ENCODE measurements around the gene LRRC43.
"Not testable (repeated sequence)": the region's sequence is repeated elsewhere in the genome, so short reads cannot be mapped to it uniquely, and the experiment has no call there.

LRRC43 gene

DNA sequence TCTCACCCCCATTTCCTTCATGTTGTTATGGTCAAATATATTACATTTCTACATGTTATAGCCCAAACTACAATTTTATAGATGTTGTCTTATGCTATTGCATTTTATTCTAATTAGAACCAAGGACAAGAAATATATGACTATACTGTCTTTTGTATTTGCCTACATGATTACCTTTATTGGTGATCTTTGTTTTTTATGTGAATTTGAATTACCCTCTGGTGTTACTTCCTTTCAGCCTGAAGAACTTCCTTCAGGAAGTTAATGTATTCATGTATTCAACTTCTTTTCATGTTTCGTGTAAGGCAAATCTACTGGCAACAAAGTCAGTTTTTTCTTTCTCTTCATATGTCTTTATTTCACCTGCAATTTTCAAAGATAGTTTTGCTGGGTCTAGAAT lies 11.9 kb downstream of the LRRC43 start:
- no peak for DNase-seq

GRCh38 chr12:122195405-122195804 lies 12.5 kb downstream of the LRRC43 start:
- DNase-seq: no peak

DNA sequence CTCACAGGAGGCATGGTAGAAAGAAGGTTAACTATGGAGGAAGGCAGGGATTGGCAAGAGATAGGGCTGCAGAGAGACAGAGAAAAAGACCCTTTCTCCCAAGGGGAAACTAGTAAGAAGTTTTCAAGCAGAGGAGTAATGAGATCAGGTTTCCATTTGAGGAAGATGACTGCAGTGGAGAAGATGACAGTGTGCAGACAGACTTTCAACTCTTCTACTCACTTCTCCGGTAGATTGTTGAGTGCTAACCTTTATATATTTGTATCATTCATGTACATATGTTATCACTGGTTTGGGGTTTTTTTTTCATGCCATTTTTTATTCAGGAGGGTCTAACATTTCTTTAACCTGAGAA lies 14.7 kb downstream of the LRRC43 start:
- no peak for DNase-seq

DNA sequence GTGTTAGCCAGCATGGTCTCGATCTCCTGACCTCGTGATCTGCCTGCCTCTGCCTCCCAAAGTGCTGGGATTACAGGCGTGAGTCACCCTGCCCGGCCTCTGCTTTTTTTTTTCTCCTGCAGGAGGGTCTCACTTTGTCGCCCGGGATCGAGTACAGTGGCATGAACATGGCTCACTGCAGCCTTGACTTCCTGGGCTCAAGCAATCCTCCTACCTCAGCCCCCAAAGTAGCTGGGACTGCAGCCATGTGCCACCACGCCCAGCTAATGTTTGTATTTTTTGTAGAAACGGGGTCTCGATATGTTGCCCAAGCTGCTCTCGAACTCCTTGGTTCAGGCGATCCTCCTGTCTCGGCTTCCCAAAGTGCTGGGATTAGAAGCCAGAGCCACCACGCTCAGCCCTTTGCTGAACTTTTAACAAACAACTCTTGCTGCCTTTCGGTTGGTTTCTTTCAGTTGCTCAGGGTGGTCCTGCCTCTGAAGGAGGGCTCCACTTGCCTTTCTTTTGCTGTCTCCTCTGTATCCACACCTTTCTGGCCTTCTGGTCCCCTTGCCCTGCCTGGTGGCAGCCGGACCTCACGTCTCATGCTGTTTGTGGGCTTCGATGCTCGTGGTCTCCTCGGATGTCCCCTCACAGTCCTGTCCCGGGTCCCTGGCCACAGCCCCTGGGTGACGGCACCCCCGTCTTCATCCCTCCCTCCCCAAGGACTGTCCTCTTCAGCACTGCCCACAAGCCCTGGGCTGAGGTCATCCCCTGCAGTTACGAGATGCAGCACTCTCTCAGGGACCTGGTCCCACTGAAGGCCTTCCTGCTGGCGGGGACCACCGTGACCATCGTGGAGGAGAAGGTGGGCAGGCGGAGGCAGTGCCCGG lies 16.8 kb downstream of the LRRC43 start:
- DNase-seq: no peak

DNA sequence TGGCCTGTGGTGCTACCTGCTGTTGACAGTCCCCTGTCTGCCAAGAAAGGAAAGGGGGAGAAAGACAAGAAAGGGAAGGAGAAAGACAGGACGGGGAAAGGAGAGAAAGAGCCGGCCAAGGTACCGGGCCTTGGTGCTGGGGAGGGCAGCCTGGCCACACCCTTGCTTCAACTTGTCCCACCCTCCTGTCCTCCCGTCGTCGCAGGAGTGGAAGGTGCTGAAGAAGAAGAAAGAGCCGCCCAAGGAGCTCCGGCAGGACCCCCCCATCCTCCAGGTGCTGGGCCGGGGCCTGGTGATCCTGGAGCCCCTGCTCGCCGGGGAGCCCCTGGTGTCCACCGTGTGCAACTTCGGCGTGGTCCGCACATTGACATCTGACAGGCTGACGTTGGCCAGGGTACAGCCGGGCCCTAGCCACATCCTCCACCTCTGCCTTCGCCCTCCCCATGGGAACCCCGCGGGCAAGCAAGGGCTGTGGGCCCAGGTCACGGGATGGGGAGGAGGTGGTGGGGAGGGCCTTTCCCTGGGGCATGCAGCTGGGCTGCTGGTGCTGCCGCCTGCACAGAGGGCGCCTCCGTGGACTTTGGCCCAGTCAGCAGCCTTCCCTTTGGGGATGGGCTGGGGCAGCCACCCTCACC lies 17.7 kb downstream of the LRRC43 start:
- DNase-seq: no peak

DNA sequence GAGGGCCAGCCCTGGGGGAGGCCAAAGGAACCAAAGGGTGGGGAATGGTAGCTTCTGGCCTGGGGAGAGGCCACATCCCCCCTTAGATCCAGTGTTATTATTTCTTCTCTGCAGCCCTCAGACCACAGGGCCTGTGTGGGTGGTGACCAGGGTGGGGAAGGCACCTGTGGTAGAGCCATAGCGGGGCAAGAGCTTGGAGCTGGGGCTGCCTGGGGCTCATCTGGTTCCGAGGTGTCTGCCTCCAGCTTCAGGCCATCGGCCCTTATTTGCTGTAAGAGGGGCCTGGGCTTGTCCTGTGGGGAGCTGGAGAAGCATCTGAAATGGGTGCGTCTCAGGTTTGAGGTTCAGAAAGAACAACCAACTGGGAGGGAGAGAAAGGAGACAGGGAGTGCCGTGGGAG lies 18.5 kb downstream of the LRRC43 start:
- DNase-seq: no peak

GRCh38 chr12:122202017-122202416 lies 19.1 kb downstream of the LRRC43 start:
- no peak for DNase-seq

GRCh38 chr12:122202811-122203210 lies 19.9 kb downstream of the LRRC43 start:
- not testable (repeated sequence) for DNase-seq

GRCh38 chr12:122203301-122204166 lies 20.6 kb downstream of the LRRC43 start, which contains the start of gene B3GNT4:
B3GNT4 (plus strand) TSS chr12:122203709; CDS start chr12:122204619, 910 bp downstream.
- DNase-seq: peak; percentile 22

DNA sequence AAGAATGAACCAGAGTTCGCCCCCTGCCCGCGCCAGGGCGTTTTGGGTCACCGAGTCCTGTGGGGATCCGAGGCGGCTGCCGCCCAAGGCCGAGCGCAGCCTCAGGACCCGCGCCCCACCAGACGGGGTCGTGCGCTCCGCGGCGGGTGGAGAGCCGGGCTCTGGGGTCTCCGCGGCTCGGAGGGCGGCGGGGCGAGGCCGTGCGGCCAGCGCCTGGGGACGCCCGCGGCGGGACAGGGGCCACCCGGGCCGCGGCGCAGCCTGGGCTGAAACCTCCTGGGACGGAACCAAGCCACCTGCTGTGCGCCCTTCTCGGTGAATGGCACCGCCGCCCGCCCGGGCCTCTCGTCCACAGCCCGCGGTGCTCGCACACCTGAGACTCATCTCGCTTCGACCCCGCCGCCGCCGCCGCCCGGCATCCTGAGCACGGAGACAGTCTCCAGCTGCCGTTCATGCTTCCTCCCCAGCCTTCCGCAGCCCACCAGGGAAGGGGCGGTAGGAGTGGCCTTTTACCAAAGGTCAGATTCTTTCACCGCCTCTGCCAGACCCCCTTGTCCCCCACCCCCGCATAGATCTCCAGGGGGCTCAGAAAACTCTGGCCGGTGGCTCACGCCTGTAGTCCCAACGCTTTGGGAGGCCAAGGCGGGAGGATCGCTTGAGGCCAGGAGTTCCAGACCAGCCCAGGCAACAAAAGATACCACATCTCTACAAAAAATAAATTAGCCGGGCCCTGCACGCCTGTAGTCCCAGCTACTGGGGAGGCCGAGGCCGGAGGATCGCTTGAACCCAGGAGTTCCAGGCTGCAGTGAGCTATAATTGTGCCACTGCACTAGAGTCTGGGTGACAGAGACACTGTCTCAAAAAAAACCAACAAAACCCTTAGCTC lies 21.5 kb downstream of the LRRC43 start:
- DNase-seq: no peak

- no peak for DNase-seq
Observed at GRCh38 chr12:122205053-122205925, 22.4 kb downstream of the LRRC43 start.

DNA sequence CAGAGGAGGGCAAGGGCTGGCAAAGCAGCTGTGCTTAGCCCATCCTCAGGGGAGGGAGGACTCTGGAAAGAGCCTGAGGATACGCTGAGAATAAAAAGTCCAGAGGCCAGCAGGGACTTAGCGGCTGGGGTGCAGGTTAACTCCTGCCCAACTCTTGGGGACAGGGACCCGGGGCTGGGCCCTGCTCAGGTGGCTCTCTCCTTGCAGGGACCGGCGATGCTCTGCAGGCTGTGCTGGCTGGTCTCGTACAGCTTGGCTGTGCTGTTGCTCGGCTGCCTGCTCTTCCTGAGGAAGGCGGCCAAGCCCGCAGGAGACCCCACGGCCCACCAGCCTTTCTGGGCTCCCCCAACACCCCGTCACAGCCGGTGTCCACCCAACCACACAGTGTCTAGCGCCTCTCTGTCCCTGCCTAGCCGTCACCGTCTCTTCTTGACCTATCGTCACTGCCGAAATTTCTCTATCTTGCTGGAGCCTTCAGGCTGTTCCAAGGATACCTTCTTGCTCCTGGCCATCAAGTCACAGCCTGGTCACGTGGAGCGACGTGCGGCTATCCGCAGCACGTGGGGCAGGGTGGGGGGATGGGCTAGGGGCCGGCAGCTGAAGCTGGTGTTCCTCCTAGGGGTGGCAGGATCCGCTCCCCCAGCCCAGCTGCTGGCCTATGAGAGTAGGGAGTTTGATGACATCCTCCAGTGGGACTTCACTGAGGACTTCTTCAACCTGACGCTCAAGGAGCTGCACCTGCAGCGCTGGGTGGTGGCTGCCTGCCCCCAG lies 23.4 kb downstream of the LRRC43 start:
- no peak for DNase-seq

DNA sequence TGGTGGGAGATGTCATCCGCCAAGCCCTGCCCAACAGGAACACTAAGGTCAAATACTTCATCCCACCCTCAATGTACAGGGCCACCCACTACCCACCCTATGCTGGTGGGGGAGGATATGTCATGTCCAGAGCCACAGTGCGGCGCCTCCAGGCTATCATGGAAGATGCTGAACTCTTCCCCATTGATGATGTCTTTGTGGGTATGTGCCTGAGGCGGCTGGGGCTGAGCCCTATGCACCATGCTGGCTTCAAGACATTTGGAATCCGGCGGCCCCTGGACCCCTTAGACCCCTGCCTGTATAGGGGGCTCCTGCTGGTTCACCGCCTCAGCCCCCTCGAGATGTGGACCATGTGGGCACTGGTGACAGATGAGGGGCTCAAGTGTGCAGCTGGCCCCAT lies 24.1 kb downstream of the LRRC43 start:
- DNase-seq: no peak

- no peak for DNase-seq
Observed at GRCh38 chr12:122207391-122207790, 24.5 kb downstream of the LRRC43 start.

DNA sequence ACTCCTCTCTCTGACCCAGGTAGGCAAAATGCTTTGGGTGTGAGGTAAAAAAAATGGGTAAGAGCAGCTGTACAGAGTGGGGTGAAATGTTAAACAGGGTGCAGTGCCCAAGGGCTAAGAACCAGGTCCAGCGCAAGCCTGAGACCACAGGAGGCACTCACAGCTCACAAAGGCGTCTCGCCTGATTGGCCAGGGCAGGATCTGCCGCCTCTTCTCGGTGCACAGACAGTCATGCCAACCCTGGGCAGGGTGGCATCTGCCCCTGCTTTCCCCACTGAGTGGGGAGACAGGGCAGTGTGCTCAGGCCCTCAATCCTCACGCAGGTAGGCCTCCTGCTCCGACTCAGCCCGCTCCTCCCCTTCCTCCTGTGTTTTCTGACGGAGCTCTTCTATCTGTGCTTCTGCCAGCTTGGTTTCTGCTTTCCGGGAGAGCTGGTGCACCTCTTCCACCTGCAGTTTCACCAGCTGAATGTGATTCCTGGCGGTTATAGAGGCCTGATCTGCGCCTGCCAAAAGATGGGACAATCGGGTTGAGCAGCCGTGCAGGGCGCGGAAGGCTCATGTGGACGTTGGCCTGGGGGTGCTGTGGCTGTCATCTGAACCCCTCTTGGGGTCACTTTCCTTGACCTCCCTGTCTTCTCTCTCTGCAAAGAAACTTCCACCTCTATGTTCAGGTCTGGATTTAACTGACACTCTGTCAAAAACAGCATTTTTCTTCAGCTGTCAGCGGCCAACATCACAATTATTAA lies 25.3 kb downstream of the LRRC43 start:
- DNase-seq: no peak

GRCh38 chr12:122215771-122216170 lies 32.8 kb downstream of the LRRC43 start:
- DNase-seq: no peak

GRCh38 chr12:122216445-122216844 lies 33.5 kb downstream of the LRRC43 start:
- DNase-seq: no peak

GRCh38 chr12:122225683-122226365 lies 42.9 kb downstream of the LRRC43 start, which contains the start of gene DIABLO:
DIABLO (minus strand) TSS chr12:122226052; CDS start chr12:122226014, 38 bp downstream.
- DNase-seq: peak; percentile 100
